Lower leg skin (tissue), 4 donors: ENCODE measurements around the gene WDR46. TPM values are rescaled to one million over a fixed set of nuclear protein-coding genes. Genes with fewer than 3 reads are reported as not detected.
"Not testable (repeated sequence)": the region's sequence is repeated elsewhere in the genome, so short reads cannot be mapped to it uniquely, and the experiment has no call there.

Source experiments
- DNase-seq, 2 donors: peaks; one replicate each; pipeline ENCODE4 v3.0.0-alpha.2; 2019; ENCODE audit warnings: low spot score in 2 of 2
- H3K4me3 ChIP-seq: fragments of 200-600 bp; sonication (generic); 2 replicates; pipeline ENCODE4 v1.5.1; 2017; ENCODE audit warnings: mild to moderate bottlenecking, low read depth; ENCODE audit not compliant: poor library complexity, severe bottlenecking
- CTCF ChIP-seq, 3 donors: fragments of 450-650 bp; IDR thresholded peaks; one replicate each; pipeline ENCODE4 v1.5.1; 2016; ENCODE audit warnings: antibody characterized with exemption in 3 of 3, mild to moderate bottlenecking in 3 of 3, moderate library complexity in 2 of 3
- POLR2A ChIP-seq, 2 donors: fragments of 450-650 bp; IDR thresholded peaks; one replicate each; pipeline ENCODE4 v1.6.1; 2016 to 2017; ENCODE audit warnings: antibody characterized with exemption in 2 of 2, mild to moderate bottlenecking in 1 of 2, moderate library complexity in 1 of 2
- WGBS, 2 donors: methylation state at CpG; one replicate each; pipeline ENCODE4 v1.1.5; 2018; 5-methylcytosine and 5-hydroxymethylcytosine counted together
- intact Hi-C: fragments of 100-400 bp; cut with DNase I; formaldehyde crosslinking; loops from one replicate; pipeline ENCODE4 v1.15.0; 2023; ENCODE audit warnings: low total_unique reads
- total RNA-seq, 4 donors: library from RNA; depleted of rRNA; stranded (reverse); fragments of >200 nt; gene quantifications; one replicate each; pipeline ENCODE4 v1.1.0, GENCODE V29; 2016

Gene WDR46
- total RNA-seq, 4 donors from 2014 or later, result 38.4 to 57.2 (median 47.0) TPM

- intact Hi-C loops, result no loop called here
- H3K4me3 ChIP-seq, result peak overlapping the region; percentile 68
- TF ChIP-seq POLR2A (IDR thresholded peaks at IDR 0.05) (no peak), CTCF (IDR thresholded peaks at IDR 0.05) (no peak)
- 0 to 1% methylated on average over 7 of the region's 7 CpGs for WGBS, 2 donors
- DNase-seq, result no peak
These were observed 17.9 kb downstream of the WDR46 start for GRCh38 chr6:33271117-33271467.

DNA sequence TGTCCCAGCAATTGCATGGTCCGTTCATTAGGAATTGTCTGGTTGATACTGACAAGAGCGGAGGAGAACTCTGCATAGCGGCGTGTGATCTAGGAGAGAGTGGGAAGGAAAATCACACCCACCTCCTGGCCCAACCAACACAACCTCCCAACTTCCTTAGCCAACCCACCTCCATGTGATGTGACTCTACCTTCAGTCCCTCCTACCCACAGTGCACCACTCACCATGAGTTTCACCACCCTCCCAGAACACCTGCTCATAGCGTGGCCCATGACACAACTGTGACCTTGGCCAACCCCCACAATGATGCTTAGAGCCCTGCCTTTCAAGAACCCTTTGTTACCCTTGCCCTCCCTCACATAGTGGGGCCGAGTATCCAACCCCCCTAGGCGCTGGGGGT lies 25.0 kb downstream of the WDR46 start:
- intact Hi-C loops, result no loop called here
- DNase-seq, result no peak
- no peak for TF ChIP-seq CTCF (IDR thresholded peaks at IDR 0.05)
- TF ChIP-seq POLR2A (IDR thresholded peaks at IDR 0.05), result no peak
- no peak overlapping the region for H3K4me3 ChIP-seq
- 92 to 93% methylated on average over 7 of the region's 7 CpGs for whole genome bisulfite sequencing, 2 donors

DNA sequence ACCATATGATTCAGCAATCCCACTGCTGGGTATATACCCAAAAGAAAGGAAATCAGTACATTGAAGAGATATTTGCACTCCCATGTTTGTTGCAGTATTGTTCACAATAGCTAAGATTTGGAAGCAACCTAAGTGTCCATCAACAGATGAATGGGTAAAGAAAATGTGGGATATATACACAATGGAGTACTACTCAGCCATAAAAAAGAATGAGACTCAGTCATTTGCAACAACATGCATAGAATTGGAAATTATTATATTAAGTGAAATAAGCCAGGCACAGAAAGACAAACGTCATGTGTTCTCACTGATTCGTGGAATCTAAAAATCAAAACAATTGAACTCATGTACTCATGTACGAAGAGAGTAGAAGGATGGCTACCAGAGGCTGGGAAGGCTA lies 26.5 kb downstream of the WDR46 start:
- intact Hi-C loops, H3K4me3 ChIP-seq, DNase-seq: not testable (repeated sequence)
- 95 to 96% methylated on average over 3 of the region's 3 CpGs for WGBS, 2 donors

DNA sequence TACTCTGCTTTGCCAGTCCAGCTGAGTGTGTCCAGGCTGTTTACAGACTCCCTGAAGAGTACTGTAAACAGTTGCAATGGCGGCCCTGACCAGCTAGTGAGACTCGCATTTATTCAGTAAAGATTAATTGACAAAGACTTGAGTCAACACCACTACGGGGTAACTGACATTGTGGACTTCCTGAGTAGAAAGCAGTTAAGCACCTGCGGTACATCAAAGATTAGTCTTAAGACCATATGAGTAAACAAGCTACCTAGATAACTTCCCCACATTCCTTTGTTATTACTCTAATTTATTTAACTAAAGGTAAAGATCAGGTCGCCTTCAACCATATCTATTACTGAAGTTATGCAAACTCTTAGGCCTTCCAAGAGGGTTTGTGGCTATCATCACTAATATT lies 30.0 kb downstream of the WDR46 start:
- no peak overlapping the region for H3K4me3 ChIP-seq
- DNase-seq, result no peak
- WGBS, 2 donors, result 89 to 97% methylated on average over 5 of the region's 5 CpGs
- intact Hi-C loops, result no loop called here
- no peak for TF ChIP-seq CTCF (IDR thresholded peaks at IDR 0.05)
- no peak for TF ChIP-seq POLR2A (IDR thresholded peaks at IDR 0.05)

DNA sequence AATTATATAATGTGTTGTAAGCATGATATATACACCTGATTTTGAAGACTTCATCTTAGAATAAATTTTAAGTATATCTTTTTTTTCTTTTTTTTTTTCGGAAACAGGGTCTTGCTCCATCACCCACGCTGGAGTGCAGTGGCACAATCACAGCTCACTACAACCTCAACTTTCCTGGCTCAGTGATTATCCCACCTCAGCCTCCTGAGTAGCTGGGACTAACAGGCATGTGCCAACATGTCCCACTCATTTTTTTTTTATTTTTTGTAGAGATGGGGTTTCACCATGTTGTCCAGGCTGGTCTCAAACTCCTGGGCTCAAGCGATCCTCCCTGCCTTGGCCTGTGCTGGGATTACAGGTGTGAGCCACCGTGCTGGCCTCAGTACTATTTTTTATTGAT lies 34.4 kb downstream of the WDR46 start:
- H3K4me3 ChIP-seq, result no peak overlapping the region
- TF ChIP-seq POLR2A (IDR thresholded peaks at IDR 0.05) (no peak), CTCF (IDR thresholded peaks at IDR 0.05) (no peak)
- no peak for DNase-seq
- WGBS, 2 donors, result 86 to 91% methylated on average over 4 of the region's 4 CpGs
- intact Hi-C loops, result no loop called here

DNA sequence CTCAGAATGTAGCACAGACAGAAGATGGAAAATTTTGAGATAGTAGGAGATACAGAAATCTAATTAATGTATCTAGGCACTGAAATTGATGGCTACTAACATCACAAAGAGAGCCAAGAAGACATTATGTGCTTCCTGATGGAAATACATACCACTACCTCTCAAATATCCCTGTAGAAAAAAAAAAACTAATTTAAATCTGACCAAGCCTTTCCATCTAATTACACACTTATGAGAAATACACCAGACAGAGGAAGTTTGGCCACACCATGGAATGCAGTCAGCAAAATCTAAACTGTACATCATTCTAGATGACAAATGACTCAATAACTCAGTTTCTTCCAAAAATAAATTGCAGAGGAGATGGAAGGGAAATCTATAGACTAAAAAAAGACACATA lies 36.3 kb downstream of the WDR46 start:
- no peak overlapping the region for H3K4me3 ChIP-seq
- no peak for TF ChIP-seq CTCF (IDR thresholded peaks at IDR 0.05)
- TF ChIP-seq POLR2A (IDR thresholded peaks at IDR 0.05), result no peak
- DNase-seq, result no peak
- intact Hi-C loops, result no loop called here
